ENCODE measurements around the gene SLC9A8.

Gene SLC9A8

DNA sequence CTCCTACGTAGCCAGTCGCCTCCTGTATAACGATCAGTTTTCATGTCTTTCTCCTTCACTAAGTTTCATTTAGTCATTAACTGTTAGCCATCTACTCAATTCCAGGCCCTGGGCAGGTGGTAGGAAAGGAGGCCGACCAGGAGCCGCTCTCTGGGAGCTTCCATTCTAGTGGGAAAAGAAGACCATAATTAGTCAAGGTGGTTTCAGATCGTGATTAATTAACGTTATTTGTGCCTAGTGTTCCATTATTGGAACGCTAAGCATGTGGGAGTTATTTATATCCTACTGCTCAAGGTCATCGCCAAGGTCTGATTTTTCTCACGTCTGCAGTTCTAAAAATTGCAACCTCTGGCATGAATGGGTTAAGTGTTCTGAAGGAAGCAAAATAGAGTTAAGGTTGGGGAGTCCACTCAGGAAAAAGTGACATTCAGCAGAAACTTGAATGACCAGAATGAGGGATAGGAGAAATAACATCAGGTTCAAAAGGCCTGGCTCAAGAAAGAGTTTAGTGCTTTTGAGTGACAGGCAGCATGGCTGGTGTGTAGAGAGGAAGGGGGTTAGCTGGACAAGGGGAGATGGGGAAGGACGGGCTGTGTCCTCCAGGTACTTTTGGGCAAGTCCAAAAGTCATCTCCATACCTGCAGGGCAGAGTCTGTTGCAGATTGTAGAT, 812 bp downstream of the SLC9A8 start:
- DNase-seq, result no peak

DNA sequence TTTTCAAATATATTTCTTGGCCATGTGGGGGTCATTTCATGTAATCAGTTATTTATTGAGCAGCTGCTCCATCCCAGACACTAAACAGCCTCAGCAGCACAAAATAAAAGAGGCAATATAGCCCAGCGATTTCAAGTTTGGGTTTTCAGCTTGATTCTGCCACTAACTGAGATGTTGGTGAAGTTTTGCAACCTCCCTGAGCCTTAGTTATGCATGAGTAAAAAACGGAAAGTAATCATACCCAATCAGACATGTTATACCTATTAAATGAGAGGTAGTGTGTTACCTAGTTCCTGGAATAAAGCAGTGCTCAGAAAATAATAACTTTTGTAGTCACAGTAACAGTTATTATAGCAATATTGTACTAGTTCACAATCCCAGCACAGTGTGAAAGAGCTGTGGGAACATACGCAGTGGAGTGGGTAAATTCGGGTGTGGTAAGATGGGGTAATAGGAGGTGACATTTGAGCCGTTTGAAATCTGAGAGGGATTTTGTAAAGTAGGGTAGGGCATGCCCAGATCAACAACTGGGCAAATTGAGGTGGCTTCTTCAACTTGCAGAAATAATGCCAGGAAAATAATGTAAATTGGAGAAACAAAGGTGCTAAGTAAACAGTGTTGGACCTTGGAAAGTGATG, 1.5 kb downstream of the SLC9A8 start:
- DNase-seq, result no peak

DNA sequence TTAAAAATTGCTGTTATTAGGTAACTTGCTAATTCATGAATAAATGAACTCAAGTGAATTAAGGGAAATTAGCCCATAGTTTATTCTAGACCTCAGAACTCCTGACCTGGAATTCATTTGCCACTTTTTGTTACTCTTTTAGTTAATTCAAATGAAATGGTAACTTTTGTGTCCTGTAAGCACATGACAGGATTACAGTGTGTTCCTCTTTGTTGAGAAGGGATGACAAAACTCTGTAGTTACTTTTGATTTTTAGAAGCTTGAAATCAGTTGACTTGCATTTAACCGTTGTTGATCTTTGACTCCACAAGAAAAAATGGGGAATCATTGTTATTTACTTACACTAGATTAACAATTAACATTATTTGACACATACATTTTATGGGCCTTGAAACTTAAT, 6.2 kb downstream of the SLC9A8 start:
- no peak for DNase-seq

DNA sequence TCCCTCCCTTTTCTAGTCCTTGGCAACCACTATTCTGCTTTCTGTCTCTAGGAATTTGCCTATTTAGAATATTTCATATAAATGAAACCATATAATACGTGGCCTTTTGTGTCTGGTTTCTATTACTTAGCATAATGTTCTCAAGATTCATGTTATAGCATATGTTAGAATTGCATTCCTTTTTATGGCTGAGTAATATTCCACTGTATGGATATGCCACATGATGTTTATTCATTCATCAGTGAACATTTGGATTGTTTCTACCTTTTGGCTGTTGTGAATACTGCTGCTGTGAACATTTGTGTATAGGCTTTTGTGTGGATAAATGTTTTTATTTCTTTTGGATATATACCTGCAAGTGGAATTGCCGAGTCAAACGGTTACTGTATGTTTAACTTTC, 7.1 kb downstream of the SLC9A8 start:
- DNase-seq, result no peak

DNA sequence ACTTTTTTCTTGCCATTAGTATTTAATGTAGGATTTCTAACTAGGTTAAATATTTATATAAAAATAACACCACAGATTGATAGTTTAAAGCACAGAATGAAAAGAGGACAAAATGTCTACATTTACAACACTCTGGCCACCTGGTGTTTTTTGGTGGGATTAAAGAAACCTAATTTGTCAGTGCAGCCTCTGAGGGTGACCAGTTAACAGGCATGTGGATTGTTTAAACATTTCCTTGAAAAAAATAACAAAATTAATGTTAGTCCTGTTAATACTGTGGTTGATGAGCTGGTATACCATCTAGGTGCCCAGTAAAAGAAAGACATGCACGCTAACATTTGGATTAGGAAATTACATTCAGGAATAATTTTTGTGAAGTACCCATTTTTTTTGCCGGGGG, 8.8 kb downstream of the SLC9A8 start:
- no peak for DNase-seq

DNA sequence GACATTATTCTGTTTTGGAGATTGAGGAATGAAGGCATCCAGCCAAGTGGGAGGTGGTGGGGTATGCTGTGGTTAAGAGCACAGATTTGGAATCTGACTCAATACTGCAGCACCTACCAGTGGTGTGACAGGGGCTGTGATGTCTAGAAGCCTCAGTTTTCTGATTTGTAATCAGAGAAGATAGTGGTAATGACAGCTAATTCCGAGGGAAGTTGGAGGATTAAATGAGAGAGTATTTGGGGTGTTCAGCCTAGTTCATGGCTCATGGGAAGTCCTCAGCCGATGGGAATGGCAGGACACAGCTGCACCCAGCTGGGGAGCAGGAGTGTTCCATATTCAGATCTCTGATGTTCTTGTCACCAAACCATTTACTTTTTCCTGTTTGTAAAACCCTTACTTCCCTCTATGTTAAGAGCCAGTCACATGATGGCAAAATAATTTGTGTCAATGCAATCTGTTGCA, 9.3 kb downstream of the SLC9A8 start:
- DNase-seq, result no peak

DNA sequence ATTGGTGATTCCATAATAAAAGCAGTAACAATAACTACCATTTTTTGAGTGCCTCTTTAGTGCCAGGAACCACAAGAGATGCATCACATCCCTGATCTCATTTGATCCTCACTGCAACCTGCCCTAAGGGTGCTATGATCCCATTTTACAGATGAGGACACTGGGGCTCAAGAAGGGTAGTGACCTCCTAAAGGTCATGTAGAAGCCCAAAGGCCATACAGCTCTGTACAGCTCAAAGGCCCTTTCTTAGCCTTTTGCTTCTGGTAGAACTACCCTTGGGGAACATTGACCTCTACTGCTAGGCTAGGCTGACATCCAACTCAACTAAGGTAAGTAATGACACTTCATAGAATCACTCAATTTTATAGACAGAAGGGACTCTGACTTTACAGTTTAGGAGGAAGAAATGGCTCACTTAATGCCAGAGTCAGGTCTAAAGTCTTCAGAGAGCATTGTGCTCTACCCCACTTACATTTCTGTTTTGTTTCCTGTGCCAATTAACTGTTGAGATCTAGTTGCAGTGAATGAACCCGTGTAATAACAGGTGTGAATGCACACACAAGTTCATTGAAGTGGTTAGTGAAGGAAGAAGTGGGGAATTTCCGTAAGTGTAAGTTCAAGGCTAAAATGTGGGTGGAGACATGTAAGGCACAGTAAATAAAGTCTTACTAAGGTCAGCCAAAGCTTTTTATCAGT, 10.7 kb downstream of the SLC9A8 start:
- DNase-seq, result peak; percentile 76

DNA sequence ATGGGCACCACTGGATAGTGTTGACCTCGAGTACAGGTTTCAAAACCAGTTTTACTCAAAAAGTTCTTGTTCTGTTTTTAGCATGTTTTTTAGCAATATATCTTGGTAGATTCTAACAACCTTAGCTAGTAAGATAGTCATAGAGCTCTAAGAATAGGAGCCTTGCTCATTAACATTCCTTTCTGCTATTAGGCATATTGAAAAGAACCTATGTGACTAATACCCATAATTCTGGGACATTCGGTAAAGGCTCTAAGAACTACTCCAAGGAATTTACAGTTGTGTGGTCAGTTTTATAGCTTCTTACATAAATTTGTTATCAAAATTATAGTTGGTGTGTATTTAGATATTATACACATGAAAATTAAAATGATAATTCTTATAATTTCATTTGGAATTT, 11.6 kb downstream of the SLC9A8 start:
- DNase-seq, result no peak

DNA sequence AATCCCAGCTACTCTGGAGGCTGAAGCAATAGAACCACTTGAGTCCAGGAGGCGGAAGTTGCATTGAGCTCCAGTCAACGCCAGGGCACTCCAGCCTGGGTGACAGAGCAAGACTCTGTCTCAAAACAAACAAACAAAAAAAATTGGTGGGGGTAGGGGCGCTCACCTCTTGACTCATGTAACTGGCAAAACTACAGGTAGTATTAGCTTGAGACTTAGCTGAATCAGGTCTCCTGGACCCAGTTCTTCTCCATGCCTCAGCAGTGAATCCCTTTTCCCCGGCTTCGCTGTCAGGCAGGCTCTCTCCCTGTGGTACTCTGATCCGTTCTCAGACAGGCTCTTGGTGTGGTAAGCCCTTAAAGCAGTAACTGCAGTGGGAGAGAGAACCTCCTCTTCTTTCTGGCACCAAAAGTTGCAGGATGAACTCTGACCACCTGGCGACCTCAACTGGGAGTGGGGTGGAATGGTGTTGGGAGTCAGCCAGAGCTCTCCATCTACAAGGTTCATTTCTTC, 12.9 kb downstream of the SLC9A8 start:
- no peak for DNase-seq

DNA sequence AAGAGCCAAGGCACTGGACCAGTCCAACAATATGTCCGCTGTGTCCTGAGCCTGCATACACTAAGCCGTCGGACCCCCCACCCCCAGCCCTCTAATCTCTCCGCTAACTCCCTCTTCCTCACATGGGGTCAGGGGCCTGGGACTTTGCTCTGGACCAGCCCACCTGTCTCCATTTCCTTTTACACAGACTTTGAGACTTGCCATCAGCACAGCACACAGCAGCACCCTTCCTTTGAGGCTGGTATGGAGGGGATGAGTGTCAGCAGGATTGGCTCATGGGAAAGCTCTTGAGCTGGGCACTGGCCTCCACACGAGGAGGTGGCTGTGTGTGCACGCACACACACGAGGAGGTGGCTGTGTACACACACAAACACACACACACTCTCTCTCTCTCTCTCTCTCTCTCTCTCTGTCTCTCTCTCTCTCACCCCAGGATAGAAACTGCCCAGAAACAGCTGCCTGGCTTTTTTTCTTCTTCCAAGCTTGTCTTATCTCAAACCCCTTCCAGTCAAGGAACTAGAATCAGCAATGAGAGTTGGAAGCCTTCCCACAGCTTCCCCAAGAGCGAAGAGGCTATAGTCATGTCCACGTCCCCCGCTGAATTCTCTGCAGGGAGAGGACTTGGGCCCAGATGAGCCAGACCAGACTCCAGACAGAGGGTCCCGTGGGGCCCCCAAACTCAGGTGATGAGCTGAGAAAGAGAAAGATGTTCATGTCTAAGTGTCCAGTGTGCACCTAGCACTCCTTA, 18.6 kb downstream of the SLC9A8 start:
- DNase-seq, result no peak

DNA sequence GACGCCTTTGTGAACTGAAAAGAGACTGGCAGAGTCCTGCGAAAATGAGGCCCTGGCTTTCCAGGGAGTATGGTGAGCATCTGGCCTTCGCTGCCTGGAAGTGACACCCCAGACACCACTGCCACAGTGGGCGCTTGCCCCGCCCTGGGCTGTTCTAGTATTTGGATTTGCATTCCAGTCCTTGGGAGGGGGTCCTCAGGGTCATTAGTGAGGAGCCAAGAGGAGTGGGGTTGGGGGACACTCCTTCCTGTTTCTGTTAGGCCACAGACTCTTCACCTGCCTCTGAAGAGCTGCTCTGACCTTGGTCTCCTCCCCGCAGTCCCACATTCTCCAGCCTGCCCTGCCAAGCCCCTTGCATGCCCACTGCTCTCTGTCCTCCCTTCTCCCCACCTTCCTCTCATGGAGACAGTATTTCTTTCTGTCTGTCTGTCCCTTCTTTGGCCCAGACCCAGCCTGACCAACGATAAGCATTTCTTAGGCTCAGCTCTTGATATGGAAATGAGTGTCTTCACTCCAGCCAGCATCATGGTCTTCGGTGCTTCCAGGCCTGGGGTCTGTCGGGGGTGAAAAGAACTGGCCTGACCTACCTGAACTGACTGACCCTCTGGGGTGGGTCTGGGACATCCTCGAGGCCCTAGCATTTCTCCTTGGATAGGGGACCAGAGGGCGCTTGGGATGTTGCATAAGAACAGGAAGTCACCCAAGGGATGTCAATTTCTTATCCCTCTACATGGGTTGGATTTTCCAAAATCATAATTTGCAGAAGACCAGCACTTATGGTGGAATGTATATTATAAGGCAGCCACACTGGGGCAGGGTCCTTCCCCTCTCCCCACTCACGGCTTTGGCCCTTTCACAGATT, 19.4 kb downstream of the SLC9A8 start:
- DNase-seq, result no peak

DNA sequence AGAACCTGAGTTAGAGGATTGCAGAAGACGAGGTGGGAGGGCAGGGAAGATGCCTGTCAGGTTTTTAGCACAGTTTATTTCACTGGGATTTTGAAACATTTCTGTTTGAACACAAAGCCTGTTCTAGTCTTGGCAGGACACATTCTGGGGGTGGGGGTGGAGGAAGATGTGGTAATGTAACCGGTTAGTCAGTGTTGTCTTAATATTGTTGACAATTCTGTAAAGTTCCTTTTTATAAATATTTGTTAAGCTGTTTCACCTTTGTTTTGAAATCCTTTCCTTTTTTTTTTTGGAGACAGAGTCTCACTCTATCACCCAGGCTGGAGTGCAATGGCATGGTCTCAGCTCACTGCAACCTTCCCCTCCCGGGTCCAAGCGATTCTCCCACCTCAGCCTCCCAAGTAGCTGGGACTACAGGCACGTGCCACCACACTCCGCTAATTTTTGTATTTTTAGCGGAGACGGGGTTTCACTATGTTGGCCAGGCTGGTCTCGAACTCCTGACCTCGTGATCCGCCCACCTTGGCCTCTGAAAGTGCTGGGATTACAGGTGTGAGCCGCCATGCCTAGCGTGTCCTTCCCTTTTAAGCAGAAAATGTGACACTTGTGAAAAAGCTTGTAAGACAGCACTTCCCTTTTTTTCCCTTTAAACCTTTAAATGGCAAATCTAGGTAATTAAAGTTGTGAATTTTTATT, 20.2 kb downstream of the SLC9A8 start:
- no peak for DNase-seq

DNA sequence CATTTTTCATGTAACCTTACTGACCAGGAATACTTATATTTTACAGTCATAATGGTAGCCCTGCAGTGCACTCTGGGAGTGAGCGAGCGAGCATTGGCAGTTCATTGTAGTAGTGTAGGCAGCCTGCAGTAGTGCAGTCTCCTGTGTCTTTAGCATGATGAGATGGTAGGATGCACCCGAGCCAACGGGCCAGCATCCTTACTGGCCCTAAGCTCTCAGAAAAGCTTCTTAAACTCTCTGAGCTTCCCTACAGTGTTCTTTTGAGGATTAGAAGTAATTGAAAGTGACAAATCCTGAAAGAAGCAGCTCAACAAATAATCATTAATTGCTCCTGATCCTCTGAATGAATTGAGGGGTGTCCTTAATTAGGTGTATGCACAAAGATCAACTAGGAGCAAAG, 20.9 kb downstream of the SLC9A8 start:
- DNase-seq, result no peak

DNA sequence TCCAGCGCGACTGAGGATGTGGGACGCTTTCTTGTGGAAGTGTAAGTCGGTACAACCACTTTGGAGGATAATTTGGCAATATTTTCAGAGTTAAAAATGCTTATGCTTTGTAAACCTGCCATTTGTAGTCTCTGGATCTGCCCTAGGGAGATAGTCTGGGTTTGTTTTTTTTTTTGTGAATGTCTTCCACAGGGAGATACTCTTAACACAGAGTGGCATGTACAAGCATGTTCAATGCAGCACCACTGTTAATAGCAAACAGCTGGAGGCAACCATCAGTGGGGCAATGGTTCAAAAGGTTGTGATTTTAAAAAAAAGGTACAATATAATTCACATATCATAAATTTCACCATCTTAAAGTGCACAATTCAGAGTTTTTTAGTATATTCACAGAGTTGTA, 22.4 kb downstream of the SLC9A8 start:
- DNase-seq, result no peak

DNA sequence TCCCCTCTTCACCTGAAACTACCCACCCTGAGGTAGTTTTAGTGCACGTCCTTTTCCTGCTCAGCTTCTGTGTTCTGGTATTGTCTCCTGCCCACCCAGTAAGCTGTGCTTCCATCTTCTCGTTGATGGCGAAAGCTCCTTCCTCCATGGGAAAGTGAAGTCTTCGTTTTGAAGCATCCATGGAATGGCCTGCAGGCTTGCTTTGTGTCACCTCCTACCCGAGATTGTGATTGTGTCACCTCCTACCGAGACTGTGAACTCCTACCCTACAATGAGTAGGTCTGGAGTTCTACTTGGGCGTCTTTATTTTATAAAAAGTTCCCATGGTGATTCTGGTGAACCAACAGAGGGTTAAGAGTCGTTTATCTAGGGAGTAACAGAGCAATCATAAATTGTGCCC, 25.9 kb downstream of the SLC9A8 start:
- DNase-seq, result no peak

DNA sequence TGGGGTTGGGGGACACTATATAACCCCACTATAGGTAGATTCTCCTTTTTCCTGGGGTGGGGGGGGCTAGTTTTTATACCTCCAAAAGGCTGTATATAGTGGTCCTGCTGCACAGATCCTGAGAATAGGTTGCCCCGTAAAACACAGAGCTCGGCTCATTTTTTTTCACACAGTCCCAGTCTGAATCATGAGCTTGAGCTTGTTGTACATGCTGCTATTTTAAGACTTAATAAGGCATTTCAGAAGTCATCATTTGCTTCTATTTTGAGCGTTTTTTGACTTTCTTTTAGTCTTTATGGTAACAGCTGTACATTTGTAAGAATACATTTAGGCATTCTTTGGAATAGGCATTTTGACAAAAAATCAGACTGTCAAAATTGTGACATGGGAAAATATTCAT, 30.5 kb downstream of the SLC9A8 start:
- no peak for DNase-seq

DNA sequence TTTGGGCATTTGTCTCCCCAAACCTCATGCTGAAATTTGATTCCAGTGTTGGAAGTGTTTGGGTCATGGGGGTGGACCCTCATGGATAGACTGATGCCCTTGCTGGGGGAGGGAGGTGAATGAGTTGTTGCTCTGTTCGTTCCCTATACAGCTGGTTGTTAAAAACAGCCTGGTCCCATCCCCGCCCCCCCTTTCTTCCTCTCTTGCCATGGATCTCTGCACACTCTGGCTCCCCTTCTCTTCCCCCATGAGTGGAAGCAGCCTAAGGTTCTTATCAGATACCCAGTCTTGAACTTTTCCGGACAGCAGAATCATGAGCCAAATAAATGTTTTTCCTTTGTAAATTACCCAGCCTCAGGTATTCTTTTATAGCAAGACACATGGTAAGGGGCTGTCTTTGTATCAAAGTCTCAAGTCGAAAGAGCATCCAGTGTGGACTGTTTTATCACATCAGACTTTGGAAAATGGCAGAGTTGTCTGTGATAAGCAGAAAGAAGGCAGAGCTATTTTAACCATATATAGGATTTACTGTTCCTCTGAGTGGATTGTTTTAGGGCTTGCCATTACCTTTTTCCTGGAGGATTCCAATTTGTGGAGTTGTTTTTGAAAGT, 31.2 kb downstream of the SLC9A8 start:
- DNase-seq, result no peak

DNA sequence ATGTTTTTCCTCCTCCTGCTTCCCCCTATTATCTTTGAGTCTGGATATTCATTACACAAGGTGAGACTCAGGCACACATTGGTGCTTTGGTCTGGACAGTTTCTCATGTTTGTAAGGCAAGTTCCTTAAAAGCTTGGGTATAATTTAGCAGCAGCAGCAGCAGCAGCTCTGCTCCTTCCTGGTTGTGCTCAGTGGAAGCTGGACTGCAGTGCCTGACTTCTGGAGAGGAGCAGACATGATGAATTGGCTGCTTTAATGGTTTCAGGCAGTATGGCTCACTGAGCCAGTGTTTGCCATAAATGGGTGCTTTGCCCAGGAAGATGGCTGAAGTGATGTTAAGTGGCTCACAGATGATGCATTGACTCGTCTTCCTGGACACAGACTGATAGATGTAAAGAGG, 32.4 kb downstream of the SLC9A8 start:
- no peak for DNase-seq

DNA sequence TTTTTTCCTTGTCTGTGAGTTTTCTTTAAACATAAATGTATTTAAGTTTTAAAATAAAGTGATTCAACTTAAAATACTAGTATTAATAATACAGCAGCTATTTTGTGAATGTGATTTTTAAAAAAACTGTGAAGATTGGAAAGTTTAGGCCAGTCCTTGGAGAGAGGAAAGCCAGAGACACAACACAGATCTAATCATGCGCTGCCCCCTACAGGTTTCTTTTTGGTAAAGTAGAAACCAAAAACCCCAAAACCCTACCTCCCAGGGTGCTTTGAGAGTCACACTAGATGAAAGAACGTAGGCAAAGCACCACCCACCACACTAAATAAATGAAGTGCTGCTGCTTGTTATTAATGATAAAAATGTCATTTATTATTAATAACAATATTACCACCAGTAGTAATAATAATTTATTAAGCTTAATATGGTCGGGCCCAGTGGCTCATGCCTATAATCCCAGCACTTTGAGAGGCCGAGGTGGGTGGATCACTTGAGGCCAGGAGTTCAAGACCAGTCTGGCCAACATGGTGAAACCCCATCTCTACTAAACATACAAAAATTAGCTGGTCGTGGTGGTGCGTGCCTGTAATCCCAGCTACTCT, 33.7 kb downstream of the SLC9A8 start:
- peak; percentile 72 for DNase-seq

DNA sequence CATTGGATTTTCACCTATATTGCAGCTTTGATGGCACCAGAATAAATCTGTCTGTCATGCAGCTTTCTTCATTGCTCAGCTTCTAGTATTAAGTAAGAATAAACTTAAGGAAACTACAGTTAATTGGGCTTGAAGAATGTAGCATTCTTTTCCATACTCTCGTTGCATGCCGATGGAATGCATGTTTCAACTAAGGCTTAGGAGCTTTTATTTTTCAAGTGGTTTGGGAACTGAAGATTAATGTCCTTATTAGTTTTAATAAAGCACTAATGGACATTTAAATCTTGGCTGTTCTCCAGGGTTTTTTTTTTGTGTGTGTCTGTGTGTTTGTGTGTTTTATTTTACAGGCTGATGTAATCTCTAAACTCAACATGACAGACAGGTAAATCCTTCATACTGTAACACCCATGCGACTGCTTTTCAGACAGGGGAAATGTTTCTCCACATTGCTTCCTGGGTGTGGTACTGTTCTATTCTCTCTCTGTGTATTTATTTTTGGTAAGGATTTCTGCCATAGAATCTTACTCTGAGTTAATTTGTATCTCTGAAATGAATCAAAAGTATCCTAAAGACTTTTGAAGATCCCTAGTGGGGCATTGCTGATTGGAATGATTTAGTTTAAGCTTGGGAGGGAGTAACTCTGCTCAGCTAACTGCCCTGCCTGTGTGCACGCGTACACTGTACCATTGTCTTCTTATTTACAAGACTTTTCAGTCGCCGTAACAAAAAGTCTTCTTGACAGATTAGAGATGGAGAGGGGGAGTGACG, 38.0 kb downstream of the SLC9A8 start:
- no peak for DNase-seq

Data from CD4-positive, alpha-beta T cell treated with Interleukin-21 for 1 hour (primary cell).